Subcutaneous adipose tissue (tissue), 4 donors: Measurements from ENCODE around the gene STAG1. TPM values are rescaled to one million over a fixed set of nuclear protein-coding genes. Genes with fewer than 3 reads are reported as not detected.

ENCODE experiments used
- total RNA-seq, 4 donors: library from RNA; depleted of rRNA; stranded (reverse); fragments of >200 nt; gene quantifications; one replicate each; pipeline ENCODE4 v1.1.0, GENCODE V29; 2016
- TF ChIP-seq, protein P1 (sequence below): fragments of 450-650 bp; IDR thresholded peaks from one replicate; pipeline ENCODE4 v1.5.1; 2016; ENCODE audit warnings: low read depth, mild to moderate bottlenecking, control low read depth, antibody characterized with exemption, moderate library complexity

Gene STAG1
- total RNA-seq, 4 donors from 2014 or later = 40.9 to 69.0 (median 54.0) TPM

DNA sequence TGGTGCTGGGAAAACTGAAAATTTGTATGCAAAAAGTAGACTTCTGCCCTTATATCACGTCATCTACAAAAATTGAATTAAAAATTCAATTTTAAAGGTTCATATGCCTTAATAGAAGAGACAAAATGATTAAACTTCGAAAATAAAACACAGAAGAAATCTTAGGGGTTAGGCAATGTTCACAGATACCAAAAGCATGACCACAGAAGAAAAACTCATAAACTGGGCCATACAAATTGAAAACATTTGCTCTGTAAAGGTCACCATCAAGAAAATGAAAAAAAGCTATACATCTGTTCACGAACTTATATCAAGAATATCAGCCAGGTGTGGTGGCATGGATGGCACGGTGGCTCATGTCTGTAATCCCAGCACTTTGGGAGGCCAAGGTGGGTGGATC lies 257.0 kb downstream of the STAG1 start:
- TF ChIP-seq, protein P1, sequence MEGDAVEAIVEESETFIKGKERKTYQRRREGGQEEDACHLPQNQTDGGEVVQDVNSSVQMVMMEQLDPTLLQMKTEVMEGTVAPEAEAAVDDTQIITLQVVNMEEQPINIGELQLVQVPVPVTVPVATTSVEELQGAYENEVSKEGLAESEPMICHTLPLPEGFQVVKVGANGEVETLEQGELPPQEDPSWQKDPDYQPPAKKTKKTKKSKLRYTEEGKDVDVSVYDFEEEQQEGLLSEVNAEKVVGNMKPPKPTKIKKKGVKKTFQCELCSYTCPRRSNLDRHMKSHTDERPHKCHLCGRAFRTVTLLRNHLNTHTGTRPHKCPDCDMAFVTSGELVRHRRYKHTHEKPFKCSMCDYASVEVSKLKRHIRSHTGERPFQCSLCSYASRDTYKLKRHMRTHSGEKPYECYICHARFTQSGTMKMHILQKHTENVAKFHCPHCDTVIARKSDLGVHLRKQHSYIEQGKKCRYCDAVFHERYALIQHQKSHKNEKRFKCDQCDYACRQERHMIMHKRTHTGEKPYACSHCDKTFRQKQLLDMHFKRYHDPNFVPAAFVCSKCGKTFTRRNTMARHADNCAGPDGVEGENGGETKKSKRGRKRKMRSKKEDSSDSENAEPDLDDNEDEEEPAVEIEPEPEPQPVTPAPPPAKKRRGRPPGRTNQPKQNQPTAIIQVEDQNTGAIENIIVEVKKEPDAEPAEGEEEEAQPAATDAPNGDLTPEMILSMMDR = no peak

DNA sequence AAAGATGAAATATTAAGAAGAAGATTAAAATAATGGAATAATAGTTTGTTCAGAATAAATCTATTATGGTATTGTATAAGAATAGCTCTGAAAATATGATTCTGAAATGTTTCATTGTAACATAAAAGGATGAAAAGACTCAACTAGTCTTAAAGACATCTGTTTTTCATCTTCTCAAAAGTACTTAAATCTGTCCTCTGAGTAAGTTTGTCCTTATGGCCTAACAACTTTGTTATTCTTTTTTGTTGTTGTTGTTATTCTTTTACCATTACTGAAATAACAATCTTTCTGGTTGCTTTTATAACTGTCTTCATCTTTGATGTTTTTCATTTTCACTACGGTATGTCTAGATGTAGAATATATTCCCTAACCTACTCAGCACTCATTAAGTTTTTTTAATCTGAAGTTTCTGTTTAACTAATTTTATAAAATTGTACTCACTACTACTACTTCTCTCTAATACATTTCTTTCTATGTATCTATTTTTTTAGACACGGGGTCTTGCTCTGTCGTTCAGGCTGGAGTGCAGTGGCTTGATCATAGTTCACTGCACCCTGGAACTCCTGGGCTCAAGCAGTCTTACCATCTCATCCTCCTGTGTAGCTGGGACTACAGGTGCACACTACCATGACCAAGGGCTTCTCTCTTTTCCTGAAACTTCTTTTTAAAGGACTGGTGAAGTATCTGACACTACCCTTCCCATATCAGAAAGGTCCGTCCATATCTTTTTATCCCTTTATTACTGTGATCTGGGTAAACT lies 261.4 kb downstream of the STAG1 start:
- TF ChIP-seq, protein P1 = no peak

DNA sequence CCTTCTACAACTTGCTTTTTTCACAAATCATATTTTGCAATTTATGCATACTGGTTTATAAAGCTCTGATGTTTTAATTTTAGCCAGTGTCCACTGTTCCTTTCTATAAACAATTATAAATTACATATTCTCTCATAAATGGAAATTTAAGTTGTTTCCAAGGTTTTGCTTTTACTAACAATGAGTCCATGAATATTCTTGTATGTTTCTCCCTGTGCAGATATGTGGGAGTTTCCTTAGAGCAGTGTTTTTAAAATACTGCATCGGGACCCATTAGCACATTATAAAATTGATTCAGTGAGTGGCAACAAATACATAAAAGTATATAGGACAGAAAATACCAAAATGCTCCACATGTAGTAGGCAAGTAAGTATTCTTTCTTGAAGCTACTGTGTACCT lies 266.4 kb downstream of the STAG1 start:
- TF ChIP-seq, protein P1 = no peak

DNA sequence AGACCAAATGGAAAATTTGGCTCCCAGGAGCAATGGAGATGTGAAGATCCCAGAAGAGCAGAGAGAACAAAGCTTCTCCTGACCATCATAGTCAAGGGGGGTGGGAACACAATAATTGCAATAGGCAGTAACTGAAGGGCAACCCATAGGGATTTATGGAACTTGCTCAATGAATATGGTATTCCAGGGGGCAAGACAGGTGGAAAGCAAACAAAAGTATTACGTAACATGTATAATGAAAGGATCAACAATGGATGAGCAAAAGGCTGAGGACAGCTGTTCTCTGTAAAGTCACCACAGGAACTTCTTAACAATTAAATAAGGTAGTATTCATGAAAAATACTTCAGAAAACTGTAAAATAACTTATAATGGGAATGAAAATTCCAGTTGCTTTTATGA lies 275.9 kb downstream of the STAG1 start:
- TF ChIP-seq, protein P1 = no peak

DNA sequence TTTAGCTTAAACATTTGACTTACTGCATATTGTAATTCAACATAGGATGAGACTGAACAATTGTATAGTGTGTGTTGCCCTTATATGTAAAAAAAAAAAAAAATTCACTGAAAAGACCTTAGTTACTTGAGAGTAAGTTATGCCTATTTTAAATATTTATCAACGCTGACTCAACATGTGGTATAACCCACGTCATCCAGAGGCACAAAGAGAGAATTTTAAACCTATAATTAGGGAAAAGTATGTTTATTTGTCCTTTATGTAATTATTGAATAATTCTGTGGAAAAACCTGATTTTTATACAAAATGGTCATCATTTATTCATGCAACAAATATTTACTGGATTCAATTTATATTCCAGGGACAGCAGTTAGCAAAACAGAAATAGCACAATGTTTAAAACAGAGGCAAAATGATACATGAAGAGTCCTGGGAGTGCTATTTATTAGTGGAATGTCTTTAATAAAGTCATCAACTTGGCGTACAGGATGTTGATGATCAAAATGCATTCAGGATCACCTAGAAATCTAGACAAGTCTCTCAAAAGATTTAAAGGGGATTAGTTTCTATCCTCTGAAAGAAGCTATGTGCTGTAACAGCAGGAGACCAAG lies 278.4 kb downstream of the STAG1 start:
- TF ChIP-seq, protein P1 = no peak

DNA sequence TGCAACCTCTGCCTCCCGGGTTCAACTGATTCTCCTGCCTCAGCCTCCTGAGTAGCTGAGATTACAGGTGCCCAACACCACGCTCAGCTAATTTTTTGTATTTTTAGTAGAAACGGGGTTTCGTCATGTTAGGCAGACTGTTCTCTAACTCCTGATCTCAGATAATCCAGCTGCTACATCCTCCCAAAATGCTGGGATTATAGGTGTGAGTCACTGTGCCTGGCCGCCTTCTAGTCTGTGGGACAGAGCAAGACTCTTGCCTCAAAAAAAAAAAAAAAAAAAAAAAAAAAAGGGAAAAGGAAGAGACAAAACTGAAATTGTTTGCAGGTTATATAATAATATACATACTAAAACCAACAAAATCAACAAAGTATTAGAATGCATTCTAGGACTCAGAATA lies 286.9 kb downstream of the STAG1 start:
- TF ChIP-seq, protein P1 = no peak

DNA sequence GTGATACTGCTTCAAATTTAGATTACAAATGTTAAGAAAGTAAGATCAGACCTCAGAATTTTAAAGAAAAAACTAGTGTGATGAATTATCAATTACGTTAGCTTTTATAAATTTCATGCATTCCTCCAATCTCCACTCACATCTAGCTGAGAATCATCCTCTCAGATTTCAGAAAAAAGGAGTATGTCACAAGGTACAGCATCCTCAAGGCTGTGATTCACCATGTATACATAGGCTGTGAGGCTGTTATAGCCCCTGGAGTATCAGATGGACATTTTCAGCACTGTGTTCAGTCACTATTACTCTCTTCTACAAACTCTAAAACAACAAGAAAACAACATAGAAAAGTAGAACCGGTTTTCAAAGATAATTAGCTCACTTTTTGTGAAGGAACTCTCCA lies 287.7 kb downstream of the STAG1 start:
- TF ChIP-seq, protein P1 = no peak
